Endothelial cell of umbilical vein (primary cell): ENCODE results near the gene PHLPP1.

Experiments
- EZH2 ChIP-seq: IDR thresholded peaks from 2 replicates; pipeline ENCODE4 v1.6.1; 2012; ENCODE audit warnings: borderline replicate concordance, low read depth, mild to moderate bottlenecking, moderate library complexity, low read length, inconsistent platforms; ENCODE audit not compliant: severe bottlenecking
- FOS ChIP-seq: IDR thresholded peaks from 2 replicates; pipeline ENCODE4 v1.6.1; 2011; ENCODE audit warnings: mild to moderate bottlenecking, low read length, moderate library complexity, borderline replicate concordance; ENCODE audit not compliant: insufficient read depth
- GATA2 ChIP-seq: IDR thresholded peaks from 2 replicates; pipeline ENCODE4 v1.7.0; 2011; ENCODE audit warnings: low read depth, mild to moderate bottlenecking, moderate library complexity, mixed read lengths, low read length; ENCODE audit not compliant: insufficient read length, insufficient read depth
- MAX ChIP-seq: IDR thresholded peaks from 2 replicates; pipeline ENCODE4 v1.6.1; 2011; ENCODE audit not compliant: insufficient read depth, insufficient read length
- MYC ChIP-seq: IDR thresholded peaks from one replicate; pipeline ENCODE4 v1.6.1; 2011; ENCODE audit warnings: mild to moderate bottlenecking, low read depth, low read length
- POLR2A ChIP-seq: IDR thresholded peaks from 2 replicates; pipeline ENCODE4 v1.6.1; 2012; ENCODE audit warnings: low read depth, mild to moderate bottlenecking, control low read depth, low read length
- POLR2AphosphoS5 ChIP-seq: IDR thresholded peaks from 2 replicates; pipeline ENCODE4 v1.6.1; 2012; ENCODE audit warnings: low read depth, mild to moderate bottlenecking, control low read depth, low read length, moderate library complexity; ENCODE audit not compliant: insufficient read depth
- TF ChIP-seq, protein P1 (sequence below), 2 donors: IDR thresholded peaks; 1 replicate in 1 of 2; 2 replicates in 1 of 2; pipeline ENCODE4 v1.5.1; 2011; ENCODE audit warnings: low read length in 2 of 2, mild to moderate bottlenecking in 2 of 2, moderate library complexity in 2 of 2, control low read depth in 1 of 2, inconsistent platforms in 1 of 2, low read depth in 1 of 2; ENCODE audit not compliant: insufficient read depth in 1 of 2; ENCODE audit errors: extremely low read depth in 1 of 2

- TF ChIP-seq, protein P1, sequence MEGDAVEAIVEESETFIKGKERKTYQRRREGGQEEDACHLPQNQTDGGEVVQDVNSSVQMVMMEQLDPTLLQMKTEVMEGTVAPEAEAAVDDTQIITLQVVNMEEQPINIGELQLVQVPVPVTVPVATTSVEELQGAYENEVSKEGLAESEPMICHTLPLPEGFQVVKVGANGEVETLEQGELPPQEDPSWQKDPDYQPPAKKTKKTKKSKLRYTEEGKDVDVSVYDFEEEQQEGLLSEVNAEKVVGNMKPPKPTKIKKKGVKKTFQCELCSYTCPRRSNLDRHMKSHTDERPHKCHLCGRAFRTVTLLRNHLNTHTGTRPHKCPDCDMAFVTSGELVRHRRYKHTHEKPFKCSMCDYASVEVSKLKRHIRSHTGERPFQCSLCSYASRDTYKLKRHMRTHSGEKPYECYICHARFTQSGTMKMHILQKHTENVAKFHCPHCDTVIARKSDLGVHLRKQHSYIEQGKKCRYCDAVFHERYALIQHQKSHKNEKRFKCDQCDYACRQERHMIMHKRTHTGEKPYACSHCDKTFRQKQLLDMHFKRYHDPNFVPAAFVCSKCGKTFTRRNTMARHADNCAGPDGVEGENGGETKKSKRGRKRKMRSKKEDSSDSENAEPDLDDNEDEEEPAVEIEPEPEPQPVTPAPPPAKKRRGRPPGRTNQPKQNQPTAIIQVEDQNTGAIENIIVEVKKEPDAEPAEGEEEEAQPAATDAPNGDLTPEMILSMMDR (IDR thresholded peaks at IDR 0.05; ENCODE audit: extremely low read depth in 1 of 2, insufficient read depth in 1 of 2, low read depth in 1 of 2, low read length in 2 of 2) = no peak
- no peak for TF ChIP-seq POLR2A
- no peak for TF ChIP-seq GATA2
- TF ChIP-seq POLR2AphosphoS5 = no peak
- TF ChIP-seq EZH2 = no peak
- no peak for TF ChIP-seq FOS
- TF ChIP-seq MAX = no peak
- no peak for TF ChIP-seq MYC
Measured at GRCh38 chr18:62688743-62689317, 26.5 kb upstream of the PHLPP1 start.
